ENCODE data around the gene RASGRF2.

Gene RASGRF2

DNA sequence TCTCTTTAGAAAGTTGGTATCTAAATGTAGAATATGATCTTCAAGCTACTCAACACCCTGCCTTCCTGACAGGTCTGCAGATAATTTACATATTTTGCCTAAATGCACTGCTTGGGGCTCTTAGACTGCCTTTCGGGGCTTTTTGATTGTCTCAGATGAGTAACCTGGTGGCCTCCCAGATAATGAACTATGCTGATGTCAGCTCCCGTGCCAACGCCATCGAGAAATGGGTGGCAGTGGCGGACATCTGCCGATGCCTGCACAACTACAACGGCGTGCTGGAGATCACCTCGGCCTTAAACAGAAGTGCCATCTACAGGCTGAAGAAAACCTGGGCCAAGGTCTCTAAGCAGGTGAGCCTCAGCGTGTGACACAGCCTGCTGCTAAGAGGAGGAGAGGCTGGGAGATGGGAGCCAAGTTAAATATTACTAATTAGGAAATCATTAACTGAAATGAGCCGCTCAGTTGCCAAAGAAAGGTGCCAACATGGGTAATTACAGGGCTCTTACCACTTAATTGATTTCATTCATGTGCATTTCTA lies 252.1 kb downstream of the RASGRF2 start:
- DNase-seq, result peak in 1 of 2 donors; percentile 9

DNA sequence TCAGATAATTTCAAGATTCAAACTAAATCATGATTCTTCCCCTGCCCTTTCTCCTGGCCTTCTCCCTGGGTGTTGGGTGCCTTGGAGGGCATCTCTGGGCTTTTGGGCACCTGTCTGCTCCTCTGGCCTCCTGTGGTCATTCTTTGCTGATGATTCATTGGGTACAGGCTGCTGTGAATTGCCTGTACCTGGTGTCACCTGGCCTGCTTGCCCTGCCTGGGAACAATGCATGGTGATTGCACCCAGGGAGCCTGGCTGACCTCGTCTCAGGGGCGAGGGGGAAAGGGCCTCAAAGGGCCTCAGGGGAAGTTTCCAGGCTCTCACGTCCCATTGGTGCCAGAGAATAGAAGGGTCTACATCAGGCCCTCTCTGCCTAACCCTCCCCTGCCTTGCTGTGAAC lies 252.9 kb downstream of the RASGRF2 start:
- DNase-seq, result no peak

DNA sequence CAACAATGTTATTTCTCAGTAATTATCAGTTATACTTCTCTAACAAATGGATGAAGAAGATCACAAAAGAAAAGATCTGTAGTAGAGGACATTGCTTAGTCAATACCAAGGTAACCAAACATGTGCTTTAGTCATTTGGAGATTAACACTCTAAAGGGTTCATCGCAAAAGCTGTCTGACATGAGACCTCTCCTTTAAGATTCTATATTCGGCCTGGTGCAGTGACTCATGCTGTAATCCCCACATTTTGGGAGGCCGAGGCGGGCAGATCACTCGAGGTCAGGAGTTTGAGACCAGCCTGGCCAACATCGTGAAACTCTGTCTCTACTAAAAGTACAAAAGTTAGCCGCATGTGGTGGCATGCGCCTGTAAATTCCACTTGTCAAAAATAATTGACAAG lies 254.7 kb downstream of the RASGRF2 start:
- no peak for DNase-seq

DNA sequence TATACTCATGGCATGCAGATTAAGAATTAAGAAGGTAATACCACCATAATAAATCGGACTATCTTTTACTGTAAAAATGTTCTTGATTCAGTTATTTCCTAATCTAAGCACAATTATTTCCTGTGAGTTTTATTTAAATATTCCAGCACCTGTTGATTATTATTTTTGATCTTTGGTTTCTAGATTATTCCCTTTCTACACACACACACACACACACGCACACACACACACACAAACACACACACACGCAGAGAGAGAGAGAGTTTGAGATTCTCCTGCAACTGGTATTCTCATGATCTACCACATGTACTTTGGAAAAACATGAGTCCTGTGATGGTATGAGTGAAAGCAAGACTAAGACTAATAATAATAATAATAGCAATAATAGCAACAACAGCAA lies 256.0 kb downstream of the RASGRF2 start:
- DNase-seq, result no peak

DNA sequence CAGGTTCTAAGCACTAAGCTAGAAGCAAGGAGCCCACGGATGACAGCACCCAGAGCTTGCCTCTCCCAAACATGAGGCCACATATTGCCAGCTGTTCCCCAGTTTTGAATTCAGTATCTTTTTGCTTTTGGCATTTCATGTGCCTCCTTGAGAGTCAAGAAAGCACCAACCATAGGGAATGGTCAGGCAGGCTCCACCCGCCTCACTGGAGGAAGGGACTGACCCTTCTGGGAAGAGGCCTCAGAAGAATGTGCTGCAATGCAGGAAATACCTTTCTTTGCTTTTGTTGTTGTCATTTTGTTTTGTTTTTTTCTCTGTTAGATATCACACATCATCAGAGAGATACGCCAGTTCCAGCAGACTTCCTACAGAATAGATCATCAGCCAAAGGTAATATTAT lies 259.2 kb downstream of the RASGRF2 start:
- DNase-seq, result no peak

DNA sequence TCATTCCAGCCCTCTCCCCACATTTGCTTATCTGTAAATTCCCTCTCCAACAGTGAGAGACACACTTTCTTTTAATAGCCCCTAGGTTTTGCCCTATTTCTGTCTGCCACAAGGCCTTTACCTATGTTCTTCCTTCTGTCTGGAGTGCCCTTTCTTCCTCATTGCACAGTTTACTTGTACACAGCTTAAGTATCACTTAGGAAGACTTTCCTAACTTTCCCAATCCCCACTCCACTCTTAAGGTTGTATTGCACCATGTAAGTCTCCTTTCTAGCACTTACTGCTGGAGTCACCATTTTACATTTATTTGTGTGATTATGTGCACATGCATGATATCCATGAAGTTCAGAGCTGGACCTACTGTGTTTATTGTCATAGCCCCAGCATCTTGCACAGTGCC lies 262.1 kb downstream of the RASGRF2 start:
- DNase-seq, result no peak

DNA sequence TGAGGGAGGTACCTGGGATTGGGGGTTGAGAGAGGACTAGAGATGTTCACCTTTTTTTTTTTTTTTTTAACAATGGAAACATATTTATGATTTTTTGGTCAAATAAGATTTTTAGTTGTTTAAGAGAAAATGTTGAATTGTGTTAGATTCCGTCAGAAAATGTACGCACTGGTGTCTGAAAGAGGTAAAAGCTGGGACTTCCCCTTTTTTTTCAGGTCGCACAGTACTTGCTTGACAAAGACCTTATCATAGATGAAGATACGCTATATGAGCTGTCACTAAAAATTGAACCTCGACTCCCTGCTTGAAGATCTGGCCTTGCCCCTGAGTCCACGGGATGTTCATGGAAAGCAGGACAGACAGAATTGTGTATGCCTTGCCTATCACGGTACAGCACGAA lies 265.3 kb downstream of the RASGRF2 start:
- DNase-seq, result no peak

DNA sequence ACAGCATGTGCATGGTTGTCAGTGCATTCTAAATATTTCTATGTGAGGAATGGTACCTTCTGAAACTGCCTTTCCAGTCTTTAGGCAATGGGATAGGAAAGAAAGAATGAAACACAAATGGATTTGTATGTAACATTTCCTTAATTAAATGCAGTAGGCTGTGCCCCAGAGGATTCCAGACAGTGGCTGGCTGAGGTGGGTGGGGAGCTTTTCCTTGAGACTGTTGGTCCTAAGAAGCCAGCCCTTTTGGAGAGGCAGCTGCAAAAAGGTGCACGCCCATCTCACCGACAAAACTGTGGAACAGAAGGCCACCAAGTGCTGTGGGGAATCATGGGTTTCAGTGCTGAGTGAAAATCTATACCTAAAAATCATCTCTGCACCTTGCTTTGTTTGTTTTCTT lies 266.1 kb downstream of the RASGRF2 start:
- no peak for DNase-seq

DNA sequence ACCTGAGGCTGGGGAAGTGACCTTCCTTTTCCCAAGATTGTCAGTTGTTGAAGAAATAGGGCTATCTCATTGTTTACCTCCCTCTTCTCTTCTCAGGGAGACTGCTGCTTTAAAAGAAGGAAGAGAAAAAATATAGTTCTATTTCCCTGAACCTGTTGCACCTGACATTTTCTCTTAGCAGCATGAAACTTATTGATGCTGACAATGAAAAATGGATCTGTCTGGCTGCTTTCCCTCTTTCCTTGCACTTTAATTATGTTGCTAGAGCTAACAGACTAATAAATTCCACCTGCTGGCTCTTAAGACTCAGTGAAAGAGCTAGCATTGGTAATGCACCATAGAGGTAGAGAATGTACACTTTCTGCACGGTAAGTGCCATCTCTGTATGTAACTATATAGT lies 266.8 kb downstream of the RASGRF2 start:
- DNase-seq, result no peak

DNA sequence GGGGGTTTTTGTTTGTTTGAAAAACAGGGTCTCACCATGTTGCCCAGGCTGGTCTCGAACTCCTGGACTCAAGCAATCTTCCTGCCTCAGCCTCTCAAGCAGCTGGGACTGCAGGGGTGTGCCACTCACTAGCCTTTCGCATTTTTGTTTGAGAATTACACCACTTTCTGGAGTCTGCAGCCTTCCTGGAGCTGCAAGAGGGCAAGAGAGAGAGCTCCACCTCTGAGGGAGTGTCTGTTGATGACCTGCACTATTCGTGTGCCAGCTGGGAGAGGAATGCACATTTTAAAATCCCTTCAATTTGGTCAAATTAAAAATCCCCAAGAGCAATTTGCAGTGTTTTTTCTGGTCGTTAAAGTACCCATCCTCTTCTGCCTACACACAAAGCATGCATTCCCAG lies 267.9 kb downstream of the RASGRF2 start:
- DNase-seq, result no peak

DNA sequence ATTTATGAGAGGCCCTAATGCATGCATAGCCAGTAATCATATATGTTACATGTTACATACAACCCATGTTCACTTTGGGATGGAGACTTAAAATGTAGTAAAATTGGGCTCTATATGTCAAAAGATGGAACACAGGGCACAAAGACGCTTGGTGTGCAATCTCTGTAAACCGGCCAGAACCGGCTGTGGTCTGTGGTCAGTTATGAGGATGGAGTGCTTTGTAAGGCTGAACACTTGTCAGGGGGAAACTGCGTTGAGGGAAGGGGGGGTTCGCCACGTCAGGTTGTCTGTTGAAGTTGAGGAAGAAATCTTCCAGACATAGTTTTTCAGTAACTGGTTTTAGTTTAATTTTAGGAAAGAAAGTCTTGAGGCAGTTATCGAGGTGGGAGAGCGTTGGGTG lies 270.3 kb downstream of the RASGRF2 start:
- no peak for DNase-seq

DNA sequence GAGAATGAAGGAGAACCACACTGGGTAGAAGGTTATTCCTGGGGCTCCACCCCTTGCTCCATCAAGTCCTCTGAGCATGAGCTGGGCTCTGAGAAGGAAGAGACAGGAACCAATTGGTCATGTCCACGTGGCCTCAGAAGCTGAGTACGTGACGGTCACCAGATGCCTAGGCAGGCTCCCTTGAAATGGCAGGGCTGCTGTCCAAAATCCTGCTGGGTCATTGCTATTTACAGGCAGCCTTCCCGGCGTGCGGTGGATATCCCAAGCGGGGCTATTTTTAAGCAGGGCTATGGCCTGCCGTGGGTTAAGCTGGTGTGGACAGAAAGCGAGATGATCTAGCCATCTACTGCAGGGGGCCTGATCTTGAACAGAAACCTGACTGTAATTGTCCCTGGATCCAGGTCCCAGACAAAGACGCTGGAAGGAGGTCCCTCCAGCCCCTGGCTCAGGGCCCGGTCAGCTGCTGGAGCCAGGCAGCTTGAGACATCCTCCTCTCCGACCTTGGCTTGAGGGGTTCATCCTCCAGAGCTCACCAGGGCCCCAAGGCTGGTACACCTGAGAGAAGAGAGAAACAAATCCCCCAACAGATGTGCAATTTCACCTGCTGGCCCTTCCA lies 272.4 kb downstream of the RASGRF2 start:
- DNase-seq, result no peak

DNA sequence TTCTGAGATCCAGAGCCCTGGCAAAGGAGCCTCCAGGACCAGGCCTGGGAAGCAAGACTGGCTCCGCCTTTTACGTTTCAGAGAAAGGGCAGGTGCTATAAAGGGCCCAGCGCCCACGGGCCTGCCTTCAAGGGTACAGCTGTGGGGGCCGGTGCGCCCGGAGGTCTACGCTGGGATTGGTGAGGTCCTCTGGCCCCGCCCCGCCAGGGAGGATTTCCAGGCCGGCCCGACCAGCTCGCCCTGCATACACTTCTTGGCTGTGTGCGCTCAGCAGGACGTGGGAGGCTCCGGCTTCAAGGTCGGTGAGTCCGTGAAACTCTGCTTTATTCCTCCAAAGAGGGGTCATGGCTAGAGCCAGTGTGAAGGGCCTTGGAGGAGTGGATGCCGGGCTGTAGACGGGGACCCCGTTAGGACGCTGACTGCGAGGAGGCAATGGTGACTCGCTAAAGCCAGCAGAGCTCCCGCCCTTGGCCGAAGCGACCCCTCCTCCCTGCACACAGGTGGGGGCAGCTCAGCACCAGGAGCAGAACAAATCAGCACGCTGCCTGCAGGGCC lies 273.0 kb downstream of the RASGRF2 start, which contains the start of gene CKMT2:
Gene CKMT2 (plus strand): TSS at position 243 of the 555 bp plus-strand sequence. CDS start 17,811 bp downstream, outside the sequence.
- no peak for DNase-seq

DNA sequence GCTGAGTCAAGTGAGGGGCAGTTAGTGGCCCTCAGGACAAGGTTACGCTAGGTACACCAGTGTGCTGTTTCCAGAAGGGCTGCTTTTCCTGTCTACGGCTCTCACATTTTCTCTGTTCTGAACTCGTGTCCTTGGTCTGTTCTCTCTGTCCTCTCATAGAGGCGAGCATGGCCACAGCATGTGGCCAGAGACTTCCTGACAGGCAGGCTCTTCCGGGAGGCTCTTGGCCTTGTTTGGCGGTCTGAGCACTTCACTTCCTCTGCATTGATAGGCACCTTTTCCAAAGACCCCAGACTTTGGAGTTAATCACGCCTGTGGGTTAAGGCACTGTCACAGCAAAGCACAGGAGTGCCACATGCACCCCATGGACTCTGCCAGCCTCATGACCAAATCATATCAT lies 274.1 kb downstream of the RASGRF2 start:
- DNase-seq, result no peak

DNA sequence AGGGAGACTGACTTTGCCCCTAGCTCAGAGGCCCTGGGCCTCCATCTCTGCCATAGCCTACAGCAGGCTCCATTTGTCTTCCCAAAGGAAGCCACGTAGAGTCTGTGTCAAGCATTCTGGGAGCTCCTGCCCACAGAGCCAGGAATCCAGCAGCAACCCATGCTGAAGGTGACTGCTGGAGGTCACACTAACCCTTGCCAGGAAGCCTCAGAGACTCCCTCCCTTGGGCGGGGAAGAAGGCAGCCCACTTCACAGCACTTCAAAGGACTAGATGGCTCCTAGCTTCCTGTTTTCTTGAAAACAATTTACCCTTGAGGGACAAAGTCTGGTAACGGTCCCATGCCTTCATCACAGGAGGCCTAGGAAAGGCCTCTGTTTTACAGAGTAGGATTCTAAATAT lies 274.6 kb downstream of the RASGRF2 start:
- DNase-seq, result no peak

DNA sequence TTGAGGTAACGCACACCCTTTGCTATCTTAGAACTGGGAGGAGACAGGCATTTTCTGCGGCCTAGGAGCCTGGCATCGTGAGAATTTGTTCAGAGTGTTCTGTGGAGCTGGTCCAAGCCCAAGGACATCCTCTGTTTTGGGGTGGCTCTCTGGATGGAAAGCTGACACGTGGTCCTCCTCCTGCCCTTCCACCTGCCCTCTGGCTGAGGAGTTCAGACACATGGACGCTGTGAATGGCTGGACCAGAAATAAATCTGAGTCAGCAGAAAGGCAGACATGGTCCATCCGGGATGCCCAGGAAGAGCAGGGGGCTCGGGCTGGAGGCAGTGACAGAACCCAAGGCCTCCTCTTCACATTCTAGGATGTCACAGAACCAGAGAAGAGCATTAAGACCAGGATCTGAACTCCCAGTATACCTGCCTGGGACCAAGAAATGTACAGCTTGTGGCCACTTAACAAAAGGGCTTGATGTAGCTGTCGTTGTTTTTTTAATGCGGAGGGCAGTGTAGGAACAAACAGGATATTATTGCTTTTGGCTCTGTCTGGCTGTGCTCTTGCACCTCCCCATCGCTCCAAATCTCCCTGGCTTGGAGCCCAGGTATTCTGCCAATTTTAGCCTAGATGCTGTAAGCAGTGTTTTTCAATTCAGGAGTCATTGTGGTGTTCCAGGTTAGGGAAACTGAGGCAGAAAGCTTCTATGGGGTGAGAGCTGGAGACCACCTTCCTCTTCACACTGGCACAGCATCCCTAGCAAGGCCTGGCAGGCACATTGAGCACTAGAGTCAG lies 275.3 kb downstream of the RASGRF2 start:
- no peak for DNase-seq

DNA sequence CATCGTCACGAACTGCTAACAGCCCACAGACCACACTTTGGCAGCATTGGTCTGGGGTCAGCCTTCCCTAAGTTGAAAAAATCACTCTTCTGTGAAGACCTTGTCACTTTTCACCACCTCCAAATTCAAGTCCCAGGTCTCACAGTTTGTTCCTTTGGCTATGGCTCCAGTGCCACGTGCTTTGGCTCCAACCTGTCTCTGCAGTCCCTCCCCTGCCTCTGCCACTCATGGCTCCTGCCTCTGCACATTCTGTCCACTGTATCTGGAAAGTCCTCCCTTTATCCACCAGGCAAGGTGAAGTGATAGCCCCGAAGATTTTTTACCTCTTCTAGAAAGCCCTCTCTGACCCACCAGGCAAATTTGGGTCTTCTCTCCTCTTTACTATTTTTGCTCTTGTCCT lies 278.3 kb downstream of the RASGRF2 start:
- DNase-seq, result no peak

DNA sequence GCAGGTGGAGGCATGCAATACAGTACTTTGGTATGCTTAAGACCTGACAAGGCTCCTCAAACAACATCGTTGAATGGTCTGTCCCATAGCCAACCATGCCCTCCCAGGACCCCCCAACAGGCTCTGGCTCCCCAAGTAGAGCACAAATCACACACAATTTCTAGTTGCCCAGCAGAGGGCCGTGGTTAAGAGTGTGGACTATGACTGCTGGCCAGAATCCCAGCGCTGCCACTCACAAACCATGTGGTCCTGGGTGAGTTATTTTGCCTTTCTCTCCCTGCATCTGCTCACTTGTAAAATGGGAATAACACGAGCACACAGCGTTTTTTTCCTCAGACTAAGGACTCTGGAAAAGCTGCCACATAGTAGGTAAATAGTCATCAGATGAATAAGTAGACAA lies 279.4 kb downstream of the RASGRF2 start:
- DNase-seq, result no peak

DNA sequence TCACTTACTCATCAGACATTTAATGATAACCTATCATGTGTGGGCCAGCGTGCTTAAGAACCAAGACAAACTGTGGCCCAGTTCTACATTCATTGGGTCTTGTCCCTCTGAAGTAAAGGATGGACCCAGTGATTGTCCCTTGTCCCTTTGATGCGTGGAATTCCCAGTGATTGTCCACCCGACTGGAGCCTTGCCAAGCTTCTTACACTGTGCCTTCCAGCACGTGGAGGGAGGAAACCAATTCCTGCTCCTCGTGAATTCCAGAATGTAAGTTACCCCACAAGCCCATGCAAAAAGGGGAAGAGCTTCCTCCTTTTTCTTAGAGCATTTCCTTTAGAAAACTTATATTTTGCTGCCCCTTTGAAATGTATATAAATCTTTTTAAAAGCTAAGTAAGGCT lies 280.8 kb downstream of the RASGRF2 start:
- no peak for DNase-seq

DNA sequence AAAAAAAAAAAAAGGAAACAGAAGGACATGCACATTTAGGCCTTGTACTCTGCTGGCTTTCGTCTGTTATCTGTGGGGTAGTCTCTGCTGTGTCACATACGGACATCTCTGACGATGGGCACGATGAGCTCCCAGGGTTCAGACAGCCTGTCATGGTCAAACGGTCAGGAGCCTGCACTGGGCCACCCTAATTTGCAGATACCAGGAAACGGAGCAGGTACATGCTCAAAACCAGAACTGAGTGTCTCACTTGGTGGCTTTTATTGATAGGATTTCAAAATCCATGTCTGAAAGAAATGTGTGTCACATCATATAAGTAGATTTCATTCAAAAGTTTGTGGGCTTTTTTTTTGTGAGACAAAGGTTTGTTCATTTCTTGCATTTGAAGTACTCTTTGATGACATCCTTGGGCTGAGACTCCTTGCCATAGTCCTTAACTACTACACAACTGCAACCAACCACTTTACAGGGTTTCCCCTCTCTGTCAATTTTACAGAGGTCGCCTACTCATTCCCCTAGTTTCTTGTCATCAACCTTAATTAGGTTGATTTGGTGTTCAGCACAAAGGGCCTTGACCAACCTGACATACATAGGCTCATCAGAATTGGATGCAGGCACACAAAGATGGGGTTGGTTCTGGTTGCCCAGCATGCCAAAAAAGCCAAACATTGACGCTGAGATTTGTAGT lies 281.9 kb downstream of the RASGRF2 start:
- no peak for DNase-seq

DNA sequence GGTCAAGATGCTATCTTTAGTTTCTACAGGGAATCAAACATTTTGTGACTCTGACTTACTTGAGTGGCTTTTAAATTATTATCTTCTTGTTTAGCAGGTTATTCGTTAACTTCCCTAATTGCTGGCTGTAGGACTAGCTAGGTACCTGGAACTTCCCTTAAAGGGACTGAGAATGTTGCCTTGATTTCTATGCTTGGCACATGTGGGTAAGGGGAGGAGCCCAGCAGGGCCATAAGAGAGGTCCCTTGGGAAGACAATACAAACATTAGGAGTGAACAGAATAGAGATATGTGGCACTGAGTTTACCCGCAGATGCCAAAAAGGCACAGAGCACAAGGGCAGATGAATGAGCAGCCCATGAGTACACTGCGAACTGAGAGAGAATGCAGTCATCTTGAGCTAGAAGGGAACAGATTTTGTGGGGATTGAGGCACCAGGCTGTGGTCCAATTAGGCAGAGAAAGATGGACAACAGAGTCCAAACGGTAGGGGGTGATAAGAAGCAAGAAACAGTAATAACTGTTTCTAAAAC lies 282.8 kb downstream of the RASGRF2 start:
- no peak for DNase-seq

DNA sequence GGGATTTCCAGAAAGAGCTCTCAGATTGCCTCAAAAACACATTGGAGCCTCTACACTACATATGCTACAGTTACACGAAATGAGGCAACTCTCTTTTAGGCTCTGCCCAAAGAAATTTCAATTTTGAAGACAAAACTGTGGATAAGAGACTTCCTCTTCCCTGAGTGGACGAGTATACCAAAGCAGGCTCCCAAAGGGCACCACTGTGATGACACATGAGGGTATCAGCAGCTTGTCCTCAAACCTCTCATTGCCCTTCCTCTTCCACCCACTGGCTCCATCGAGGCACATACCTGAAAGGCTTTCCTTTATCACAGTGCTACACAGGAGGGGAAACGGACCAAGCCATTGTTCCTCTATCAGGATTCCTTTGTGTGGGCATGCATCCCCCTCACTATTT lies 284.3 kb downstream of the RASGRF2 start:
- no peak for DNase-seq

DNA sequence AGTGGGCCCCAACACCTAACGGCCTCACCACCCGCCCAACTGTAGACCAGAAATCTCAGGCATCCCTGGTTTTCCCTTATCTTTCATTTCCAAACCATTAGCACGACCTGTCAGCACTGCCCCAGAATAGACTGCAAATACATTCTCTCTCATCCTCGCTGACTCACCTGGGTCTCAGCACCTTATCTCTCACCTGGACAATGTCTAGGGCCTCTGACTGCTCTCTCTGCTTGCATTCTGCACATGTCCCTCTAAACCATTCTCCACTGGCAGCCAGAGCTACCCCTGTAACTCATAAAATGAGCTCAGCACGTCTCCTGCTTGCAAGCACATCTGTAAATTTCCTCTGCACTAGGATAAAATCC lies 285.7 kb downstream of the RASGRF2 start:
- no peak for DNase-seq

Data from CD4-positive, alpha-beta T cell treated with Interferon alpha-2 for 1 hour (primary cell).